Psoas muscle (tissue), 8 donors: ENCODE measurements around the gene PPP4R3A. TPM values are rescaled to one million over a fixed set of nuclear protein-coding genes. Genes with fewer than 3 reads are reported as not detected.
"Not testable (repeated sequence)": the region's sequence is repeated elsewhere in the genome, so short reads cannot be mapped to it uniquely, and the experiment has no call there.

Experiments used
- ATAC-seq, 4 donors: fragments of 200-7000 bp; cut with Tn5 transposase; one replicate each; pipeline ENCODE4 v1.9.1; 2020; ENCODE audit warnings: moderate library complexity in 3 of 4, mild to moderate bottlenecking in 2 of 4
- DNase-seq, 2 donors: peaks; one replicate each; pipeline ENCODE4 v3.0.0-alpha.2; 2020
- H3K27ac ChIP-seq: fragments of 200-600 bp; one replicate; pipeline ENCODE4 v1.8.0; 2022
- H3K27me3 ChIP-seq, 3 donors: fragments of 200-600 bp in 1 of 3; one replicate each; pipeline versions ENCODE4 v1.6.1 to v1.8.0; 2013 to 2022; ENCODE audit warnings: low read length in 2 of 3, mild to moderate bottlenecking in 2 of 3, moderate library complexity in 1 of 3; ENCODE audit not compliant: insufficient read depth in 3 of 3
- H3K36me3 ChIP-seq, 2 donors: fragments of 200-600 bp in 1 of 2; one replicate each; pipeline versions ENCODE4 v1.6.1 to v1.8.0; 2013 to 2022; ENCODE audit warnings: low read depth in 1 of 2, mild to moderate bottlenecking in 1 of 2, moderate library complexity in 1 of 2; ENCODE audit not compliant: insufficient read depth in 1 of 2
- H3K4me1 ChIP-seq: fragments of 200-600 bp; one replicate; pipeline ENCODE4 v1.8.0; 2022
- H3K4me3 ChIP-seq: fragments of 200-600 bp; one replicate; pipeline ENCODE4 v1.8.0; 2022; ENCODE audit warnings: mild to moderate bottlenecking
- H3K9me3 ChIP-seq: fragments of 200-600 bp; one replicate; pipeline ENCODE4 v1.8.0; 2022
- WGBS, 3 donors: extraction: QIAGEN DNeasy Blood & Tissue Kit; methylation state at CpG; one replicate each; pipeline versions ENCODE4 v1.1.6 to v1.1.7; 2013; 5-methylcytosine and 5-hydroxymethylcytosine counted together
- intact Hi-C, 2 donors: fragments of 100-400 bp; cut with DNase I; formaldehyde crosslinking; loops; one replicate each; pipeline versions ENCODE4 v1.11.0 to v1.14.2; 2022
- polyA plus RNA-seq, 3 donors: library from polyadenylated mRNA; stranded (reverse); fragments of 200-250 nt; gene quantifications; one replicate each; pipeline ENCODE4 v1.2.3, GENCODE V29; 2013
- total RNA-seq, 4 donors: library from RNA; stranded (reverse); fragmentation: NEBNext Ultra II Directional in 2 of 4; extraction: Animal tissue kit (Norgen Biotek cat#: 25700) in 2 of 4; gene quantifications; one replicate each; pipeline versions ENCODE4 v1.2.1 to v1.2.4, GENCODE V29; 2021 to 2023
- TF ChIP-seq, protein P1 (sequence below): fragments of 200-600 bp; IDR thresholded peaks from one replicate; pipeline ENCODE4 v1.8.0; 2022; ENCODE audit warnings: antibody characterized with exemption
- donor health status: healthy with polysubstance abuse.
- donor health status: DM: no; HTN: no; CAD: no; lungs with moderate emphysema.
- donor health status: Bipolar disorder and iron deficiency.
- donor health status: healthy.
- donor health status: DM: yes; HTN: yes; CAD: no.
- donor health status: DM: no; HTN: no; CAD: no.
- donor health status: DM: no; HTN: no; CAD: no.
- donor health status: DM: yes; HTN: yes; CAD: no.

PPP4R3A gene
- total and polyA plus RNA-seq, 7 donors, result 33.3 to 92.4 (median 50.6) TPM

DNA sequence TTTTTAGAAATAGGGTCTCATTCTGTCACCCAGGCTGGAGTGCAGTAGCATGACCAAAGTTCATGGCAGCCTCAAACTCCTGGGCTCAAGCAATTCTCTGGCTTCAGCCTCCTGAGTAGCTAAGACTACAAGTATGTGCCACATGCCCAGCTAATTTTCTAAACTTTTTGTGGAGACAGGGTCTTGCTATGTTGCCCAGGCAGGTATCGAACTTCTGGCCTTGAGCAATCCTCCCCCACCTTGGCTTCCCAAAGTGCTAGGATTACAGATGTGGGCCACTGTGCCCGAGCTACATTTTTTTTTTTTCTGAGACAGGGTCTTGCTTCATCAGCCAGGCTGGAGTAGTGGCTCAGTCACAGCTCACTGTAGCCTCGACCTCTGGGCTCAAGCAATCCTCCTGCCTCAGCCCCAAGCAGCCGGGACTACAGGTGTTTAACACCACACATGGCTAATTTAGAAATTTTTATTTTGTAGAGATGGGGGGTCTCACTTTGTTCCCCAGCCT lies 7.1 kb downstream of the PPP4R3A start:
- H3K4me1 ChIP-seq, result peaks cover 39% of the 10 kb centered on the region
- DNase-seq, result no peak
- intact Hi-C loops, result no loop called here
- no peaks in the 10 kb centered on the region for H3K9me3 ChIP-seq
- H3K27me3 ChIP-seq, result no peaks in the 10 kb centered on the region
- TF ChIP-seq, protein P1, sequence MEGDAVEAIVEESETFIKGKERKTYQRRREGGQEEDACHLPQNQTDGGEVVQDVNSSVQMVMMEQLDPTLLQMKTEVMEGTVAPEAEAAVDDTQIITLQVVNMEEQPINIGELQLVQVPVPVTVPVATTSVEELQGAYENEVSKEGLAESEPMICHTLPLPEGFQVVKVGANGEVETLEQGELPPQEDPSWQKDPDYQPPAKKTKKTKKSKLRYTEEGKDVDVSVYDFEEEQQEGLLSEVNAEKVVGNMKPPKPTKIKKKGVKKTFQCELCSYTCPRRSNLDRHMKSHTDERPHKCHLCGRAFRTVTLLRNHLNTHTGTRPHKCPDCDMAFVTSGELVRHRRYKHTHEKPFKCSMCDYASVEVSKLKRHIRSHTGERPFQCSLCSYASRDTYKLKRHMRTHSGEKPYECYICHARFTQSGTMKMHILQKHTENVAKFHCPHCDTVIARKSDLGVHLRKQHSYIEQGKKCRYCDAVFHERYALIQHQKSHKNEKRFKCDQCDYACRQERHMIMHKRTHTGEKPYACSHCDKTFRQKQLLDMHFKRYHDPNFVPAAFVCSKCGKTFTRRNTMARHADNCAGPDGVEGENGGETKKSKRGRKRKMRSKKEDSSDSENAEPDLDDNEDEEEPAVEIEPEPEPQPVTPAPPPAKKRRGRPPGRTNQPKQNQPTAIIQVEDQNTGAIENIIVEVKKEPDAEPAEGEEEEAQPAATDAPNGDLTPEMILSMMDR, result no peak
- 66 to 88% (median 76%) methylated on average over 4 of the region's 4 CpGs for WGBS, 3 donors
- H3K36me3 ChIP-seq, result peaks cover 0 to 30% of the 10 kb centered on the region in 2 donors
- ATAC-seq, result no peak
- no peak overlapping the region for H3K27ac ChIP-seq
- no peak overlapping the region for H3K4me3 ChIP-seq

DNA sequence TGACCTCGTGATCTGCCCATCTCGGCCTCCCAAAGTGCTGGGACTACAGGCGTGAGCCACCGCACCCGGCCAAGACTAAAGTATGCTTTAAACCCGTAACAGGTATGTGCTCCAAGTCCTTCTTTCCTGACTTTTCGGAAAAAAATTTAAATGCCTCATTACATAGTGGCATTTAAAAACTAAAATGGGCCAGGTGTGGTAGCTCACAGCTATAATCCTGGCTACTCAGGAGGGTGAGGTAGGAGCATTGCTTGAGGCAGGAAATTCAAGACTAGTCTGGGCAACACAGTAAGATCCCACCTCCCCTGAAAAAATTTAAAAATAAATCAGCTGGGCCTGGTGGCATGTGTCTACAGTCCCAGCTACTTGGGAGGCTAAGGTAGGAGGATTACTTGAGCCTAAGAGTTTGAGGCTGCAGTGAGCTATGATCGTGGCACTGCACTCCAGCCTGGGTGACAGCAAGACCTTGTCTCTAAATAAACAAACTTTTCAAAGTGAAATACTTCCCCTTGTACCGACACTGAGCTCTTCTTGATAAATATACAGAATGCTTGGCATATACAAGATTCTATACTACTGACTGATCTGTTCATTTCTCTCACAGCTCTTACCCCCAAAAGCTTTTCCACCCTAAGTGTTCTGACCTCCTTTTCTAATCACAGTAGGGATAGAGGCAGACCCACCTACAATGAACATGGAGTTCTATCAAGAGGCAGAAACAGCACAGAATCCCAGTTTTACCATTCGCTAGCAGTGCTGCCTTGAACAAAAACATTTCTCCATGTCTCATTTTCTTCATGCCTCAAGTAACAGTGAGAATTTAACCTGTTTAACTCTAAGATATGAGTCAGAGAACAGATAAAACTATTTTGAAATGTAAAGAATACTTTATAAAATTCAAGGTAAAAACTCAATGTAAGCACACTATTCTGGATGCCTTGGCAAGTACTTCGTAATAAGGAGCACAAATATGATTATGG lies 7.9 kb downstream of the PPP4R3A start:
- H3K36me3 ChIP-seq, result peaks cover 0 to 30% of the 10 kb centered on the region in 2 donors
- 91 to 93% (median 91%) methylated on average over 11 of the region's 11 CpGs for WGBS, 3 donors
- TF ChIP-seq, protein P1, result no peak
- no peaks in the 10 kb centered on the region for H3K27me3 ChIP-seq
- ATAC-seq (no peak), DNase-seq (no peak)
- H3K27ac ChIP-seq, result no peak overlapping the region
- no peak overlapping the region for H3K4me3 ChIP-seq
- H3K9me3 ChIP-seq, result no peaks in the 10 kb centered on the region
- intact Hi-C loops, result no loop called here
- peaks cover 47% of the 10 kb centered on the region for H3K4me1 ChIP-seq

DNA sequence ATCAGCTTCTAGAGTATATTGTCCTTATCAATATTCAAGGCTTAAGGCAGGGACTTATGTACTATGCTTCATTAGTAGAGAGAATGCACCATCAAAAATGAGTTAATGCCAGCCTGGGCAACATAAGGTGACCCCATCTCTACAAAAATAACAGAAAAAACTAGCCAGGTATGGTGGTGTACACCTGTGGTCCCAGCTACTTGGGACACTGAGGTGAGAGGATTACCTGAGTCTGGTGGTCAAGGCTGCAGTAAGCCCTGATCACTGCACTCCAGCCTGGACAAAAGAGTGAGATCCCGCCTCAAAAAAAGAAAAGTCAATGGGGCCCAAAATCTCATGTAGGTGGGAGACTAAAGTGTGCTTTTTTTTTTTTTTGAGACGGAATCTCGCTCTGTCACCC lies 8.8 kb downstream of the PPP4R3A start:
- no peak for DNase-seq
- Histone ChIP-seq H3K9me3 (no peaks in the 10 kb centered on the region), H3K27me3 (no peaks in the 10 kb centered on the region), H3K4me1 (peaks cover 49% of the 10 kb centered on the region), H3K27ac (no peak overlapping the region), H3K4me3 (no peak overlapping the region), H3K36me3 (peaks cover 0 to 24% of the 10 kb centered on the region in 2 donors)
- TF ChIP-seq, protein P1, result no peak
- intact Hi-C loops, result no loop called here
- no peak for ATAC-seq
- WGBS, 3 donors, result 93 to 98% (median 97%) methylated on average over 3 of the region's 3 CpGs

DNA sequence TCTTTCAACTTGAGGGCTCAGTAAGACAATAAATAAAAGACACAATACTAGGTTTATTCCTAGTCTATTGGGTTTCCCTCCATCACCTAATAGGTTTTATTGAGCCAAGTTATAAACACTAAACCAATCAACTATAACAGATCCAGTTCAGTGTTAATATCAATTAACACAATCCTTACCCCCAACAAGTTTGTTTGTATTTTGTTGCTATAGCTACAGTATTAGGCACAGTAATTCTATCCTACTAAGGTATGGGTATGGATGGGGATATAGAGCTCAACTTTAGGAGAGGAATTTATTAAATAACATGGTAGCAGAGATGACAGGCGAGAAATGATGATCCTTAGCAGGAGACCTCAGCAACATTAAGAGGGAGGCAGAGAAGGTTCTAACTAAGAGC lies 13.3 kb downstream of the PPP4R3A start:
- DNase-seq (no peak), ATAC-seq (no peak)
- WGBS, 3 donors, result 86 to 100% (median 87%) methylated on average over 1 of the region's 1 CpG
- H3K4me3 ChIP-seq, result peak overlapping the region; percentile 17
- TF ChIP-seq, protein P1, result no peak
- peaks cover 54% of the 10 kb centered on the region for H3K4me1 ChIP-seq
- H3K27me3 ChIP-seq, result no peaks in the 10 kb centered on the region
- H3K36me3 ChIP-seq, result no peaks in the 10 kb centered on the region
- no peak overlapping the region for H3K27ac ChIP-seq
- intact Hi-C loops, result no loop called here
- H3K9me3 ChIP-seq, result no peaks in the 10 kb centered on the region

DNA sequence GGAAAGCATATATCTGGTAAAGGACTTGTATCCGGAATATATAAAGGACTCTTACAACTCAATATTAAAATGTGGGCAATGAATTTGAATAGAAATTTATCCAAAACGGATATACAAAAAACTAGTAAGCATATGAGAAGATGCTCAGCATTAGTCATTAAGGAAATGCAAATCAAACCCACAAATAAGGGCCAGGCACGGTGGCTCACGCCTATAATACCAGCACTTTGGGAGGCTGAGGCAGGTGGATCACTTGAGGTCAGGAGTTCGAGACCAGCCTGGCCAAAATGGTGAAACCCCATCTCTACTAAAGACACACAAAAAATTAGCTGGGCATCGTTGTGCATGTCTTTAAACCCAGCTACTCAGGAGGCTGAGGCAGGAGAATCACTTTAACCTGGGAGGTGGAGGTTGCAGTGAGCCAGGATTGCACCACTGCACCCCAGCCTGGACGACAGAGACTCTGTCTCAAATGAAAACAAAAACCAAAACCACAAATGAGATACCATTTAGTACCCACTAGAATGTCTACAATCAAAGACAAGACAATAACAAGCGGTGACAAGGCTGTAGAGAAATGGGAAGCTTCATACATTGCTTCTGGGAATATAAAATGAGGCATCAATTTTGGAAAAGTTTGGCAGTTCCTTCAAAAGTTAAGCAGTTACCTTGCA lies 15.6 kb downstream of the PPP4R3A start:
- DNase-seq, H3K27ac ChIP-seq, H3K4me3 ChIP-seq, intact Hi-C loops, H3K9me3 ChIP-seq, ATAC-seq, H3K27me3 ChIP-seq: not testable (repeated sequence)
- peaks cover 2 to 12% of the 10 kb centered on the region in 2 donors for H3K36me3 ChIP-seq
- H3K4me1 ChIP-seq, result peaks cover 54% of the 10 kb centered on the region
- 62 to 73% (median 68%) methylated on average over 8 of the region's 8 CpGs for WGBS, 3 donors
